SIG-M5 treated with dmso at 0.1 percent for 504 hours (cell line): Measurements from ENCODE around the gene TPCN2.
A peak's percentile ranks its signal among the peaks of the same experiment; 100 is the strongest.
"Not testable (repeated sequence)": the region's sequence is repeated elsewhere in the genome, so short reads cannot be mapped to it uniquely, and the experiment has no call there.

Source experiments
- DNase-seq: peaks from one replicate; lab custom pipeline; 2025; ENCODE audit not compliant: unreplicated experiment; lab: John Stamatoyannopoulos, UW

Gene TPCN2

DNA sequence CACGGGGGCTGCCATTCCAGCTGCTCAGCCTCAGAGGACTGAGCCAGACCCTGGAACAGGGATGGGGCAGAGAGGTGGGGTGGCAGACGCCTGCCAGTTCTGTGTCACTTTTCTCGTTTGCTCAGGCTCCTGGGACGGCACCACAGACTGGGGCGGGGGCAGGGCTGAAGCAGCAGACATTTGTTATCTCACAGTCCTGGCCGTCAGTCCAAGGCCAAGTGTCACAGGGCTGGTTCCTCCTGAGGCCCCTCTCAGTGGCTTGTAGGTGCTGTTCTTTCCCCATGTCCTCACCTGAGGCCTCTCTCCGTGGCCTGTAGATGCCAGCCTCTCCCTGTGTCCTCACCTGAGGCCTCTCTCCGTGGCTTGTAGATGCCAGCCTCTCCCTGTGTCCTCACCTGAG lies 24.7 kb downstream of the TPCN2 start:
- no peak for DNase-seq

- no peak for DNase-seq
Measured at GRCh38 chr11:69074375-69075140, 25.8 kb downstream of the TPCN2 start.

GRCh38 chr11:69075421-69076128 lies 26.8 kb downstream of the TPCN2 start:
- DNase-seq: no peak

GRCh38 chr11:69076129-69076791 lies 27.5 kb downstream of the TPCN2 start:
- no peak for DNase-seq

GRCh38 chr11:69076977-69077376 lies 28.2 kb downstream of the TPCN2 start:
- DNase-seq: not testable (repeated sequence)

DNA sequence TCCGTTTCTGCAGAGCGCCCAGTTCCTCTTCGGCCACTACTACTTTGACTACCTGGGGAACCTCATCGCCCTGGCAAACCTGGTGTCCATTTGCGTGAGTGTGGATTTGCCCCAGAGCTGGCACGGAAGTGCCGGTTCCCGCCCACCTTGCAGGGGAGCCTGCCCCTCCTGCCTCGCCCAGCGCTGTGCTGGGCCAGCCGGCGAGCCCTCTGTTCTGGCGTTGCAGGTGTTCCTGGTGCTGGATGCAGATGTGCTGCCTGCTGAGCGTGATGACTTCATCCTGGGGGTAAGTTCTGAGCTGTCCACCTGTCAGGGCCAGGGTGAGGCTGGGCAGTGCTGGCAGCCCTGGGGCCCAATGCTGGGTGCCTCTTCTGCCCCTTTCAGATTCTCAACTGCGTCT lies 29.8 kb downstream of the TPCN2 start:
- DNase-seq: no peak

- no peak for DNase-seq
Measured at GRCh38 chr11:69078930-69079605, 30.3 kb downstream of the TPCN2 start.

GRCh38 chr11:69079661-69080256 lies 31.0 kb downstream of the TPCN2 start:
- no peak for DNase-seq

DNA sequence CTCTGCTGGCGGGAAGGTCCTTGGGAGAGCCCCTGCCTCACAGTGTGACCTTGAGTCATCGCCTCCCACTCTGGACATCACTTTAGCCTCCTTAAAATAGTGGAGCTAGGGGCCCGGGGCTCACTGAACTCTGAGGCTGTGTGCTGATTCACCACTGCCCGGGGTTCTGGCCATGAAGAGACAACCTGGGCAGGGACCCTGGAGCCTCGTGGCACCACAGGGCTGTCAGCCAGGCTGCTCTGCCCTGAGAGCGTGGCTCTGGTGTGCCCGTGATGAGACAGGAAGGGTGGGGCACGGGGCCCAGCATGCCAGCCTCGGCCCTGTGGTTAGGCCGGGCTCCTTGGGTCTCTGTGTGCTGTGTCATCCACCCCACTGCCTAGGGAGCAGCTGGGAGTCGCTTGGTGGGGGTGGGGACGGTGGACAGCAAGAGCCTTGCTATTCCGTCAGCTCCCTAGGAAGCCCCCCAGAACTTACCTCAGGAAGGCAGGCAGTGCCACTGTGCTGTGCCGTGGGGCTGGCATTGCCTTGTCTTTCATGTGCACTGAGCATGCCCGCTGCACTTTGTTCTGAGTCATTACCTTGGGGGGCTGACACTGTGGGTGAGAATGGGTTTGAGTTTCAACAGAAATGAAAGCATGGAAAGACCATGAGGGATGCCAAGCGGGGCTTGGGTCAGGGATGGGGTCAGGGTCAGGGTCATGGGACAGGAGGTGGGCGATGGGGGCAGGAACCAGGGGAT lies 31.7 kb downstream of the TPCN2 start:
- DNase-seq: no peak

DNA sequence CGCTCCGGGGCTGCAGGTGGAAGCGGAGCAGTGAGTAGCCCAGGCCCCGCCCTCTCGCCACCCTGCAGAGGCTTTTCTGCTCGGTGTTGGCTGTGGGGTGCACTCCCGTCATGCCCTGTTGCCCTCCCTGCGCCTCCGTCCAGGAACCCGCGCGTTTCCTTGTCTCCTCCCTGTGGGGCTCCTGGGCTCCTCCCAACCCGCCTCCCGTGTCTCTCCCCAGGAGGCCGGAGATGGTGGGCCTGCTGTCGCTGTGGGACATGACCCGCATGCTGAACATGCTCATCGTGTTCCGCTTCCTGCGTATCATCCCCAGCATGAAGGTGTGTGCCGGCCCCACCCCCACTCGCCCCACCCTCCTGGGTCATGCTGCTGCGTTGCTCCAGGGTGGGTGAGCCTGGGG lies 32.4 kb downstream of the TPCN2 start:
- no peak for DNase-seq

DNA sequence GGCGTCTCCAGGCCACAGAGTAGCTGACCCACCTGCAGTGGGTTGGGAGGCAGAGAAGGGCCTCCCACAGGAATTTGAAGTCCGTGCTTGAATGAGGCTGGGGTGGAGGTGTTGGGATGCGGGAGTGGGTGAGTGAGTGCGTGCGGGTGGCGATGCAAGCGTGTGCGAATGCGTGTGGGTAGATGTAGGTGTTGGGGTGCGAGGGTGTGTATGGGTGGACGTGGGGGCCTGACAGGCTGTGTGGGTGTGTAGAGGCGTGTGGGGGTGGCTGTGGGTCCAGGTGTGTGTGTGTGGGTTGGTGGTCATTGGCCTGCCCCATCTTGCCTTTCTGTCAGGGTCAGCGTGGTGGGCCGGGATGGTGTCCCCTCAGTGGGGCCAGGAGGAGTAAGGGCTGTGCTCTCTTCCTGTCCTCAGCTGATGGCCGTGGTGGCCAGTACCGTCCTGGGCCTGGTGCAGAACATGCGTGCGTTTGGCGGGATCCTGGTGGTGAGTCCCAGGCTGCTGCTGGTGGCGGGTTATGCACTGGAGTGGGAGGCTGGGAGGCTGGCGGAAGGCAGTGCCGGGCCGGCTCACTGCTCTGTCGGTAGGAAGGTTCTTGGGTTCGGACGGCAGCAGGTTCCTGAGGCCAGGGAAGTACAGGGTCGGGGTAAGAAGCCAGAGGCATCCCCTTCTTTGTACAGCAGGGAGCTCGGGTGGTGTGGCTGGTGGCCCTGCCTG lies 35.0 kb downstream of the TPCN2 start:
- no peak for DNase-seq

DNA sequence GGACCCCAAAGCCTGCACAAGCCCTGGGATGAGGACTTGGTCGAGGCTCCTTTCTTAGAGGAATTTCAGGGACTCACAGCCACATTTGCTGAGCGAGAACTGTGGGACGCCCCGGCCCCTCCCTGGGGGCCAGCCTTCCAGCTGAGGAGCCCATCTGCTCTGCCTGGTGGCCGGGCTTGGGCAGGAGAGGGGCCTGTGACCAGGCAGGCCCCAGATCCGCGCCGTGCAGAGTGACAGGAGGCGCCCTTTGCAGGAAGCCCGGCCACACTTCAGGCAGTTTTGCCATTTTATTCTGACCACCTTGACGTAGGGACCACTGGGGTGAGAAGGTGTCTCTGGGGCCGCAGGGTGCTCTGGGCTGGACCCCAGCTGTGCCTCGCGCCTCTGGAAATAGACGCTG lies 35.6 kb downstream of the TPCN2 start:
- DNase-seq: no peak

GRCh38 chr11:69085490-69086095 lies 36.9 kb downstream of the TPCN2 start:
- DNase-seq: no peak

DNA sequence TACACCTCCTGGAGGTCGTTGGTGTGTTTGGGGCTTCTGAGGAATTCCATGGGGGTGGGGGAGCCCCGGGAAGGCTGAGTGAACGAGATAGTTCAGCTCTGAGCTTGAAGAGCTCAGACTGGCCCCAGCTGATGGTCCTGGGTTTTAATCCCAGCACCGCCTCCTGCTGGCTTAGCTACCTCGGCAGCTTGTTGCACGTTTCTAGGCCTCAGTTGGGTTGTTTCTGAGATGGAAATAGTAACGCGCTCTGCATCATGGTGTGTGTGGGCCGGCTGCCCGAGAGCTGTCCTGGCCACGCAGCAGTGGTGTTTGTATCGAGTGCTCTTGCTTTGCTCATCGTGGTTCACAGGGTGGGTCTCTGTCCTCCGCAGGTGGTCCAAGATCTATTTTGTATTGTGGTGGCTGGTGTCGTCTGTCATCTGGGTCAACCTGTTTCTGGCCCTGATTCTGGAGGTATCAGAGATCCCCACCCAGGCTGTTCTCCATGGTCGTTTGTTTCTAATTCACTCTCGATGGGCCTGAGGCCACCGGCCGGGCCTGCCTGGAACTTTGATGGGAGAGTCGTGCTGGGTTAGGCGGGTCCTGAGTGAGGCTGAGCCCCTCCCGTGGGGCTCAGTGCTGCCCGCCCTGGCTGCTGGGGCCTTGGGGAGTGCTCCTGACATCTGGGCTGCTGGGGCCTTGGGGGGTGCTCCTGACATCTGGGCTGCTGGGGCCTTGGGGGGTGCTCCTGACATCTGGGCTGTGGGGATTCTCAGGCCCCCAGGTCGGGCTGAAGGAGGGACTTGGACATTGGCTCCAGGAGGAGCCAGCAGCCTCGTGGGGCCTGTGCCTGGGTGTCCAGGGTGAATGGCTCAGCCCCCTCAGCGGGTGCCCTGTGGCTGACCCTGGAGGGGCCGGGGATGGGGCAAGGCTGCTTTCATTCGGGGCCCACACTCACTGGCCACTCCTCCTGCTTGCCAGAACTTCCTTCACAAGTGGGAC lies 37.7 kb downstream of the TPCN2 start:
- DNase-seq: no peak

DNA sequence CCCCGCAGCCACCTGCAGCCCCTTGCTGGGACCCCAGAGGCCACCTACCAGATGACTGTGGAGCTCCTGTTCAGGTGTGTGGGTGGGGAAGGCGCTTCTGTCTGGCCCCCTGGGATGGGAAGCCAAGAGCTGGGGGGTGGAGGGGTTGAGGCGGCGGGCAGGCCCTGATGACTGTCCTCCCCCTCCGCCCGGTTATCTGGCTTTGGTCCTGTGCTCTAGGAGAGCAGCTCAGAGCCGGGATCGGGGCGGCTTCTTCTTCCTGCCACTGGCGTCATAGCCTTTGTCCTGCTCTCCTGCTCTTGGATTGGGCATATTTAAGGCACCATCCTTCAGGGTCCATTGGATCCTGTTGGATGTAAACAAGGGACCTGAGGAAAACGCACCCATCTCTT lies 38.4 kb downstream of the TPCN2 start:
- no peak for DNase-seq

- DNase-seq: no peak
Measured at GRCh38 chr11:69087811-69088210, 39.1 kb downstream of the TPCN2 start.

GRCh38 chr11:69088676-69089146 lies 40.0 kb downstream of the TPCN2 start:
- DNase-seq: peak; percentile 56

GRCh38 chr11:69089258-69089657 lies 40.5 kb downstream of the TPCN2 start:
- no peak for DNase-seq
